Right lobe of liver (tissue), 4 donors: ENCODE results near the gene WNT16.

Source experiments
- POLR2A ChIP-seq: fragments of 450-650 bp; IDR thresholded peaks from one replicate; pipeline ENCODE4 v1.6.1; 2017; ENCODE audit warnings: antibody characterized with exemption, mild to moderate bottlenecking
- TF ChIP-seq, protein P1 (sequence below), 4 donors: fragments of 200-600 bp in 3 of 4; fragments of 450-650 bp in 1 of 4; IDR thresholded peaks; one replicate each; pipeline versions ENCODE4 v1.5.1 to v1.8.0; 2016 to 2022; ENCODE audit warnings: antibody characterized with exemption in 4 of 4, mild to moderate bottlenecking in 2 of 4
- donor health status: DM: no; HTN: no; CAD: no.
- donor health status: DM: no; HTN: no; CAD: no.
- donor health status: DM: no; HTN: yes; CAD: no.

DNA sequence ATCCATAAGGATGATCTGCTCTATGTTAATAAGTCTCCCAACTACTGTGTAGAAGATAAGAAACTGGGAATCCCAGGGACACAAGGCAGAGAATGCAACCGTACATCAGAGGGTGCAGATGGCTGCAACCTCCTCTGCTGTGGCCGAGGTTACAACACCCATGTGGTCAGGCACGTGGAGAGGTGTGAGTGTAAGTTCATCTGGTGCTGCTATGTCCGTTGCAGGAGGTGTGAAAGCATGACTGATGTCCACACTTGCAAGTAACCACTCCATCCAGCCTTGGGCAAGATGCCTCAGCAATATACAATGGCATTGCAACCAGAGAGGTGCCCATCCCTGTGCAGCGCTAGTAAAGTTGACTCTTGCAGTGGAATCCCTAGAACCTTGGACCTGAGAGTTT is 10.3 kb downstream of the WNT16 start:
- TF ChIP-seq, protein P1, sequence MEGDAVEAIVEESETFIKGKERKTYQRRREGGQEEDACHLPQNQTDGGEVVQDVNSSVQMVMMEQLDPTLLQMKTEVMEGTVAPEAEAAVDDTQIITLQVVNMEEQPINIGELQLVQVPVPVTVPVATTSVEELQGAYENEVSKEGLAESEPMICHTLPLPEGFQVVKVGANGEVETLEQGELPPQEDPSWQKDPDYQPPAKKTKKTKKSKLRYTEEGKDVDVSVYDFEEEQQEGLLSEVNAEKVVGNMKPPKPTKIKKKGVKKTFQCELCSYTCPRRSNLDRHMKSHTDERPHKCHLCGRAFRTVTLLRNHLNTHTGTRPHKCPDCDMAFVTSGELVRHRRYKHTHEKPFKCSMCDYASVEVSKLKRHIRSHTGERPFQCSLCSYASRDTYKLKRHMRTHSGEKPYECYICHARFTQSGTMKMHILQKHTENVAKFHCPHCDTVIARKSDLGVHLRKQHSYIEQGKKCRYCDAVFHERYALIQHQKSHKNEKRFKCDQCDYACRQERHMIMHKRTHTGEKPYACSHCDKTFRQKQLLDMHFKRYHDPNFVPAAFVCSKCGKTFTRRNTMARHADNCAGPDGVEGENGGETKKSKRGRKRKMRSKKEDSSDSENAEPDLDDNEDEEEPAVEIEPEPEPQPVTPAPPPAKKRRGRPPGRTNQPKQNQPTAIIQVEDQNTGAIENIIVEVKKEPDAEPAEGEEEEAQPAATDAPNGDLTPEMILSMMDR (IDR thresholded peaks at IDR 0.05) = no peak
- no peak for TF ChIP-seq POLR2A
